Measurements from ENCODE around the gene TCHHL1. TPM values are rescaled to one million over a fixed set of nuclear protein-coding genes. Genes with fewer than 3 reads are reported as not detected.

TCHHL1 gene
- total and polyA plus RNA-seq, 7 donors = not detected

- H3K4me1 ChIP-seq = peaks cover 8% of the 10 kb centered on the region
- peaks cover 0 to 27% (median 0%) of the 10 kb centered on the region in 3 donors for H3K27me3 ChIP-seq (ENCODE audit: insufficient read depth in 3 of 3, low read length in 2 of 3)
- ATAC-seq (peak in 3 of 4 donors; percentile 33 to 40 (median 38)), DNase-seq (peak in 1 of 2 donors; percentile 30)
- WGBS, 3 donors = 25 to 38% (median 28%) methylated on average over 8 of the region's 8 CpGs
- H3K27ac ChIP-seq = peak overlapping the region; percentile 83
- H3K4me3 ChIP-seq = peak overlapping the region; percentile 69
- H3K9me3 ChIP-seq = no peaks in the 10 kb centered on the region
- H3K36me3 ChIP-seq (ENCODE audit: insufficient read depth in 1 of 2, low read depth in 1 of 2) = peaks cover 12 to 24% of the 10 kb centered on the region in 2 donors
- intact Hi-C loops (cut with DNase I) = no loop called here
- TF ChIP-seq CTCF (IDR thresholded peaks at IDR 0.05) = peak; percentile 47
Observed at GRCh38 chr1:152034654-152035538, 54.0 kb downstream of the TCHHL1 start.

DNA sequence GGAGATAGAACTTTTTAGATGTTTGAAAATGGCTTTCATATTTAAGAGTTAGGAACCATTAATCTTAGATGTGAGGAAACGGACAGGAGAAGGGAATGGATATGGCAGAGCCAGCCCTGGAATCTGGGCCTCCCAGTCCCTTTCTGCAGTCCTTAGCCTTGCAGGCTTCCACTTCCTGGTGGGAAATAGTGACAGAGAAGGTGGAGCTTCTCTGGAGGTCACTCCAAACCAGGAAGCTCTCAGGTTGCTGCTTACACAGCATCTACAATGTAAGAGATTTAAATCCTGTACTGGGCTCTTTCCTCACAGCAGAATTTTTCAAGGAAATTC, 54.6 kb downstream of the TCHHL1 start:
- H3K4me3 ChIP-seq = peak overlapping the region; percentile 69
- 67 to 75% (median 67%) methylated on average over 1 of the region's 1 CpG for WGBS, 3 donors
- no peak for DNase-seq
- H3K9me3 ChIP-seq = no peaks in the 10 kb centered on the region
- peaks cover 8% of the 10 kb centered on the region for H3K4me1 ChIP-seq
- H3K36me3 ChIP-seq (ENCODE audit: insufficient read depth in 1 of 2, low read depth in 1 of 2) = peaks cover 12 to 24% of the 10 kb centered on the region in 2 donors
- ATAC-seq = peak in 3 of 4 donors; percentile 21 to 29 (median 21)
- H3K27ac ChIP-seq = peak overlapping the region; percentile 83
- H3K27me3 ChIP-seq (ENCODE audit: insufficient read depth in 3 of 3, low read length in 2 of 3) = peaks cover 0 to 25% (median 0%) of the 10 kb centered on the region in 3 donors
- intact Hi-C loops (cut with DNase I) = no loop called here
- TF ChIP-seq CTCF (IDR thresholded peaks at IDR 0.05) = no peak

Other genes with a start within 250 kb of the TCHHL1 start
- under 1 TPM in 1 of 4 donors, not detected in 3; 0.47 TPM for gene C2CD4D, start 249.2 kb downstream of the TCHHL1 start, total RNA-seq
- gene C2CD4D, start 249.2 kb downstream of the TCHHL1 start, polyA plus RNA-seq = not detected
- not detected for gene THEM5, start 235.4 kb downstream of the TCHHL1 start, total RNA-seq
- gene THEM5, start 235.4 kb downstream of the TCHHL1 start, polyA plus RNA-seq = not detected
- gene THEM4, start 179.6 kb downstream of the TCHHL1 start, total RNA-seq = 10 to 100 TPM; 10.1 to 20.4 (median 13.7) TPM
- gene THEM4, start 179.6 kb downstream of the TCHHL1 start, polyA plus RNA-seq = 10 to 100 TPM; 12.3 to 20.2 (median 16.0) TPM
- 100 to 1,000 TPM in 1 of 4 donors, 10 to 100 TPM in 3; 41.8 to 150 (median 59.9) TPM for gene S100A10, start 95.2 kb downstream of the TCHHL1 start, total RNA-seq
- 100 to 1,000 TPM in 1 of 3 donors, 10 to 100 TPM in 2; 30.5 to 414 (median 61.6) TPM for gene S100A10, start 95.2 kb downstream of the TCHHL1 start, polyA plus RNA-seq
- 10 to 100 TPM; 36.7 to 68.5 (median 47.1) TPM for gene S100A11, start 52.1 kb downstream of the TCHHL1 start, total RNA-seq
- 100 to 1,000 TPM in 1 of 3 donors, 10 to 100 TPM in 2; 61.2 to 500 (median 96.1) TPM for gene S100A11, start 52.1 kb downstream of the TCHHL1 start, polyA plus RNA-seq
- gene TCHH, start 26.4 kb upstream of the TCHHL1 start, total RNA-seq = under 1 TPM in 2 of 4 donors, not detected in 2; 0.04 TPM
- gene TCHH, start 26.4 kb upstream of the TCHHL1 start, polyA plus RNA-seq = under 1 TPM in 2 of 3 donors, not detected in 1; 0.01 to 0.03 TPM
- gene RPTN, start 70.2 kb upstream of the TCHHL1 start, total RNA-seq = not detected
- gene RPTN, start 70.2 kb upstream of the TCHHL1 start, polyA plus RNA-seq = not detected
- not detected for gene HRNR, start 135.1 kb upstream of the TCHHL1 start, total RNA-seq
- not detected for gene HRNR, start 135.1 kb upstream of the TCHHL1 start, polyA plus RNA-seq
- gene FLG, start 236.2 kb upstream of the TCHHL1 start, total RNA-seq = not detected
- under 1 TPM in 2 of 3 donors, not detected in 1; under 0.01 to 0.01 TPM for gene FLG, start 236.2 kb upstream of the TCHHL1 start, polyA plus RNA-seq